GM18499 (cell line): Measurements from ENCODE around the gene STAT1.
A peak's percentile ranks its signal among the peaks of the same experiment; 100 is the strongest.
"Not testable (repeated sequence)": the region's sequence is repeated elsewhere in the genome, so short reads cannot be mapped to it uniquely, and the experiment has no call there.

Experiments used
- ATAC-seq: cut with Tn5 transposase; IDR thresholded peaks from one replicate; pipeline ENCODE4 v1.9.1; 2021; ENCODE audit warnings: moderate number of reproducible peaks; ENCODE audit not compliant: insufficient read depth, unreplicated experiment

The STAT1 gene

DNA sequence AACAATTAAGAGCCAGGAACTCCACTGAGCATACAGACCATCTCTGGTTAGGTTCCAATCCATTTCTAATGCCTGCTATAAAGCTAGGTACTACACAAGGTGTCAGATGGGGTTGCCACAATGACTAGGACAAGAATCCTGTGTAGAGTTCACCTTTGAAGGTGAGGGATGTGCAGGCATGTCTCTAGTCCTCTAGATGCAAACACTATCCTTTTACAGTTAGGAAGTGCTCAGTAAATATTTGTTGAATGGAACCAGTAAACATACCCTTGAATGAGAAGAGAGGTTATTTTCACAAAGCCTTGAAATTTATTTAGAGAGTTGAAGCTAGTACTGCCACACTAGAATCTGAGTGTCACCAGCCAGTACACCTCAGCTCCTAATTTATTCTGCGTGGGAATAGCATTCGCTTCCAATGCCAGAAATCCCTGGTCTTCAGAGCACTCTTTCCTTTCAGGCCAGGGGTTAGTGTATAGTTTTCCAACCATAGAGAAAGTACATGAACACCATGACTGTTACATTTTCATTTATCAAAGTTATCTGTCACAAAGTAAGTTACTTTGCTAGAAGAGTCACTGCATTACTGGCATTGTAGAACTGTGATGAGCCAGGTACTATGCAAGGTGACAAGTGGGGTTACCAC, 48.3 kb downstream of the STAT1 start:
- no peak for ATAC-seq

DNA sequence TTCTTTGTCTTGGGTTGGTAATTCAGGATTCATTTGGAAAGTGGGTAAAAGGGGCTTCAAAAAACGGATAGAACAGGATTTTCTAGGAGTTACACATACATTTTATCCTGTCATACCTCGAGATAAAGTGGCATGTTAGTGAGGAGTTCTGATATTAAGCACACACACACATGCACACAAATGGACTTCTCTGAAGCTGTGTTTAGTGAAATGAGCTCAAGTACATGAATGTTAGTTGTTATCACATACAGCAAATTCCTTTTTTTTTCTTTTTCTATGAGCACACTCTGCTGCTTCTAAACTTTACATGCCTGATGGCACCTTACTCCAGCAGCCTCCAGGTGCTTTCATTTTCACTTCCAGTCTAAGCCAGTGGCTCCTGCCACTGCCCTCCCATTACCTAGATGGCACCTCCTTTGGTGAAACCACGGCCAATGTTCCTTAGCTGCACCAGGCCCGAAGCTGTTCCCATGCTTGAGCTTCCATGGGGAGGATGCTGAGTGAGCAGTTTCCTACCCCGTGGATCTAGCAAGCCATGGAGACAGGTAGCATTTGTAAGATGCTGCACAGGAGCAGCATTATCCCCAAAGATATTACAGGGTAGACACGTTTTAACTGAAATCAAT, 49.7 kb downstream of the STAT1 start:
- no peak for ATAC-seq

DNA sequence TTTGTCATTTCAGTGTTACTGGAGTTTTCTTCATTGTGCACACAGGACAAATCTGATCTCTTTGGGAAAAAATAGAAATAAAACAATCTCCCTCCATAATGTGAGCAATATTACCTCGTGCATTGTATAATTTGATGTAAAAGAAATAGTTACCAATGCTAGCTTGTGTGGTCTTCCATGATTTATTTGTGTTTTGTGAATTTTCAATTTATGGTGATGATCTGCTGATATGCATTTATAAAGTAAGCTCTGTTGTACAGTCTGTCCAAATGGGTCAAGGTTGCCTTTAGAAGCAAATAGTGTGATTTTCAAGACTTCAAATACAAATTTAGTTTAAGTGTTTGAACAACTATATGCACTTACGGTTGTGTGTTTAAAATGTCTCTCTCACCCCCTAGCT, 50.9 kb downstream of the STAT1 start:
- no peak for ATAC-seq

DNA sequence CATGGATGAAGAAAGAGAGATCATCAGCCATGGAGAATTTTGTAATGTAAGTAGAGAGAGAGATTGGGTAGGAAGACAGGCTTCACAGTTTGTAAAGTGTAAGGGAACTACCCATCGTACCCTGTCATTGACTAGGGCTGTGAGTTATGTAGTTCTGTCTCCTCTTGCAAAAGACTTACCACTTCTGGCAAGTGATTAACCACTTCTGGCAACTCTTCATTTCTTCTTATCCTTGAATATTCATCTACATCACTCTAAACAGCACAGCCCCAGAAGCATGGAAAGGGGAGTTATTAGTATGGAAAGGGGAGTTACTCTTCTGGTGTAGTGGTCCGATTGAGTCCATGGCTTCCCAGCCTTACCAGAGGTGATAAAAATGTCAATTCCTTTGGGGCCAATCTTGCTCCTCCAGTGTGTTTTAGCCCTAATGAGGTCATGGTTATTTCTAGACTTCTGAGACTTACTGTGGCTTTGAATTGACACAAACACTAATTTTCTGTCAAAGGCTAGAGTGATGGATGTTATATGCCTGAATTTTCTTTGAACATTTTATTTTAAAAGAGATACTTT, 52.0 kb downstream of the STAT1 start:
- ATAC-seq: no peak

DNA sequence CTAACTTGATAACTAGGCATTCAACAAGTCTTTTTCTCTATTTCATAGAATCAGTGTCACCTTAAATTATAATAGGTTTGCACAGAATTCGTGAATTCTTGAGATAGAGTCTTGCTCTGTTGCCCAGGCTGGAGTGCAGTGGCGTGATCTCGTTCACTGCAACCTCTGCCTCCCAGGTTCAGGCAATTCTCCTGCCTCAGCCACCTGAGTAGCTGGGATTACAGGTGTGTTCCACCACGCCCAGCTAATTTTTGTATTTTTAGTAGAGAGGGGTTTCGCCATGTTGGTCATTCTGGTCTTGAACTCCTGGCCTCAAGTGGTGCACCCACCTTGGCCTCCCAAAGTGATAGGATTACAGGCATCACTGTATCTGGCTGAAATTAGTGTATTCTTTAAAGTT, 52.9 kb downstream of the STAT1 start:
- not testable (repeated sequence) for ATAC-seq

DNA sequence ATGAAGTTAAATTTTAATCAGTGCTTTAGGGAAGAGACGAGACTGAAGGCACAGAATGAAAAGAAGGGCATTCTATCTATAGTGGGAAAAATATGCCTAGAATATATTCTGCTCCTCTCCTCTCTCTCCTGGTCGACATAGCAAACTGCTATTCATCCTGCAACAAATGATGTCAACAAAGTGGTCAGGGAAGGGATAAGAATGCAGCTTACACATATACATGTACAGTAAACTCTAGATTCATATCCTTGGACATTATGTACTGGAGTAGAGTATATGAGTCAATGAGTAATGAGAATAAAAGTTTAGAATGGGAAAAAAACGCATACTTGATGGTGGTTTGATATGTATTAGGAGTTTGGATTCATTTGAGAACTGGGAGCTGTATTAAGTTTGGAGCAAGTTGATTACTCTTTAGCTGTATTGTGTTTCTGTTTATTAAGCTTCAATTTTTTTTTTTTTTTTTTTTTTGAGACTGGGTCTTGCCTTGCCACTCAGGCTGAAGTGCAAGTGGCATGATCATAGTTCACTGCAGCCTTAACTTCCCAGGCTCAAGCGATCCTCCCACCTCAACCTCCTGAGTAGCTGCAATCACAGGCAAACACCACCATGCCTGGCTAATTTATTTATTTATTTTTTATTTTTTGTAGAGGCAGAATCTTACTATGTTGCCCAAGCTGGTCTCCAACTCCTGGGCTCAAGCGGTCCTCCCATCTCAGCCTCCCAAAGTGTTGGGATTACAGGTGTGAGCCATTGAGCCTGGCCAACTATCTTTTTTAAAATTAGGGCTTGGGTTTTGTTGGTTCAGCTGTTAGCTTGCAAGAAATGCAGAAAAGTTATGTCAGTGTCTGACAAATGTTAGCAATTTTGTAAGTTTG, 53.8 kb downstream of the STAT1 start:
- no peak for ATAC-seq

DNA sequence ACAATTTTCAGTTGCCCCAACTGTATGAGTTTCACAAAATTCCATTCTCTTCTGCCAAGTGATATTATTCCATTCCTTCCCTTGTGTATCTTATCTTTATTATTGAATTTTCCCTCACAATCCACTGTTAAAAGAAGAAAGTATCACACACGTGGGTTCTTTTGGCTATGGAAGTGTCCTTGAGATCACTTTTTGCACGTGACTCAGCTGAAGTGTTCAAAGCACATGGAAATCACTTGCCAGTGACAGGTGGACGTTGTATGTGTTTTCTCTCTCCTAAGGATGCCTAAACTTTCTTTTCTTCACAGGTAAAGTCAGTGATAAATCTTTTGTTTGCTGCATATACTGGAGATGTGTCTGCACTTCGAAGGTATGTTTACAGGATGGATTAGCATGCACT, 60.7 kb downstream of the STAT1 start:
- ATAC-seq: no peak

DNA sequence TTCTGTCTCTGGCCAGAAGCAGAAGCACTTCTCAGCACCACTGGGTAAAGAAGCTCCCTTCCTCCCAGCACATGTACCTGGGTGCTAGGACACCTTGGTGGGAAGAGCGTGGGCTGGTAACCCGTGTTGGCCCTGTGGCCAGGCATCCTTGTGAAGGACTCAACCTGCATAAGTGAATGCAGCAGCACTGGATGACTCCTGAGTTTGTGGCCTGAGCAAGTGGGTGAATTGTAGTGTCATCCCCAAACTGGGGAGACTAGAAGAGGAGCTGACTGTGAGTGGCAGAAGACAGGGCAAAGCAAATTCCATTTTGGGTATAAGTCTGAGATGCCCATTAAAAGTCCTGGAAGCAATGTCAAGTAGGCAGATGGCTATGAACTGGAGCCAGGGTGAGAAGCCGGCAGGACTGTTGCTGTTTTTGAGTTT, 63.4 kb downstream of the STAT1 start:
- no peak for ATAC-seq

DNA sequence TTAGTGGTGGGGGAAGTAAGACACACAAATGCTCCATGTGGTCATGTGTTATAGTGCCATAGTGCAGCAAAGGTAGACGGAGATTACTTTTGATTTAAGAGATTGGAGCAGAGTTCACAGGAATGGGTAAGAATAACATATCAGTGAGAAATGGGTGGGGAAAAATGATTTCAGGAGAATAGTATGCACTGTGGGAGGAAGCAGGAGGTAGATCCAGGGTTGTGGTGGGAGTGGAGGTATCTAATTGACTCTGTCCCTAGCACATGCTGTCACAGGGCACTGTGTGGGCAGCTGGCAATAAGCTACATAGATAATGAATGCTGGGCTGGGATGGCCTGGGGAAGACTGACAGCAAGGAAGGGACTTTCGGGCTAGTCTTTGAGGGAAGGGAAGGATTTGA, 65.3 kb downstream of the STAT1 start:
- ATAC-seq: no peak

DNA sequence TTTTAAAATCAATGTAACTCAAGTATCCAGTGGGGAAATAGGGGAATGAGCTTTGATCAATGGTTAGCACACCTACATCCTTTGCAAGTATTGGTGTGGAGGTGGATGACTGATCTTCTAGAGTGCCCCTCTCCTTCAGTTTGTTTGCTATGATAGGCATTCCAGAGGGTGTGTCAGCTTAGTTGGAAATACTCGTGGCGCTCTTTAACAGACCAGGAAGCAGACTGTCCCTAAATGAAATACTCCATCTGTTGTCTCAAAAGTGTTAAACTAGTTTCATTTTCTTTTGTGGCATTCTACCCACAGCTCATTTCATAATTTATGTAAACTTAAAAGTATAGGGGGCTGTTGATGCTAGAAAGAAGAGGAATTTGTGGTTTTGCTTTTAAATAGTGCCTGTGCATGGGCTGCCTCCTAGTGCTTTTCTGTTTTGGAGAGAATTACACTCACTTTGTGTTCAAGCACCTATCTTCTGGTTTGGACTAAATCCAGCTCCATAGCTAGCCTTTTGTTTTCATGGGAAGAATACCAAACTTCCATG, 66.2 kb downstream of the STAT1 start:
- peak; percentile 46 for ATAC-seq

DNA sequence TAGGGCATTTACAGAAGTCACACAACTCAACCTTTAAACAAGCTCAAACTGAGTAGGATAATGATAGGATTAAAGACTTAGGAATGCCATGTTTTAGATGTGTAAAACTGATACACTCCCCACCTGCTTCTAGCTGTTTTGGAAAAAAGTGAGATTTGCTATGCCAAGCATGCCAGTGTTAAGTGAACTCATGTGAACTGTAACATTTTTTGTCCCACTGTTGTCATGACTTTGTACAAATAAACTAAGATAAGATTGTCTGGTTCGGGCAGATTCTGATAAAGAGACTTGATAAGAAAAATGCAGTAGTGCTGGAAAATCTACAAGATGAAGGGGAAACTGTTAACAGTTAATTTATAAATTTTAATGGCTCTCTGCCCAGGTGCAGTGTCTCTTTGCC, 66.8 kb downstream of the STAT1 start:
- no peak for ATAC-seq

DNA sequence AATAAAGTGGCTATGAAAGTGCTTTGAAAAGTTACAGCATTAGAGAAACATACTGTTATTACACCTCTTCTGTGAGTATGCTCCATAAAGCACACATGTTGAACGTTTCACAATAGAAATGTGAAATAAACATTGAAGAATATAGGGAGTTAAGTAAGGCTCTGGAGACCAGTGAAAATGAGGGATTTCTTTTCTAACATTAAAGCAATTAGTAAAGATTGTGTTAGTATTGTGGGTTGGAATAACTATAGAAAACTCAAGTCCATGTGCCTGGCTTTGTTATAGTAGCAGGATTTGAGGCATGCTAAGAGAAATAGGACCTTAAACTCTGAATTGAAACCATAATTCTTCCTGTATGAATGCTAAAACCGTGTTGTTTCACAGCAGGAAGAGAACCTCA, 70.3 kb downstream of the STAT1 start:
- no peak for ATAC-seq

DNA sequence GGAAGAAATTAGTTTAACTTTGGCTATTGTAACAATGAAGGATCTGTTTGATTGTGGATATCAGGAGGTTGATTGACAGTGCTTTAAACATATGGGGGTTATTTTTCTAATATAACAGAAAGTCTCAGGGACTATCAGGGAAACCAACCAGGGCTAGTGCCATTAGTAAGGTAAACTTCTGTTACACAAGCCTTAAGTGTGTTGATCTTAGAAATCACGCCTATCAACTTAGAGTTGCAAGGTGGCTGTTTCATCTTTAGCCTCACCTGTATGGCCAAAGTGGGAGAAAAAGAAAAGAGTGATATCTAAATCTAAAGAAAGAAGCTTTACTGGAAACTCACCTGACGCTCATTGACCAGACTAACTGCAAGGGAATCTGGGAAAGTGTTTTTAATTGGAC, 71.3 kb downstream of the STAT1 start:
- no peak for ATAC-seq

DNA sequence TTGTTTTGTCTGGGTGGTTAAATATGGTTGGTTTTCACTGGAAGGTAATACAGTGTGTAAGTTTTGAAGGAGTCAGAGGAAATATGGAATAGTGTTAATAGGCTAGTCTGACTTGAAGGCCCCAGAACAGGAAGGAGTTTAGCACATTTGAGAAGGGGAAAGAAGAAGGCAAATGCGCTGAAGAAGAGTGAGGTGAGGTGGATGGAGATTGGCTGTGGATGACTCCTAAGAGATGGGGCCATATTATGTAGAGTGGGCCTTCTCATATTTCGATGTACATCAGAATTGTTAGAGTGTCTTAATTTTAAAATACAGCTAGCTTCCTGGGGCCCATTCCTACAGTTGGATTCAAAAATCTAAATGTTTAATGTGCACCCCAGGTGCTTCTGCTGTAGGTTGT, 72.4 kb downstream of the STAT1 start:
- ATAC-seq: no peak

DNA sequence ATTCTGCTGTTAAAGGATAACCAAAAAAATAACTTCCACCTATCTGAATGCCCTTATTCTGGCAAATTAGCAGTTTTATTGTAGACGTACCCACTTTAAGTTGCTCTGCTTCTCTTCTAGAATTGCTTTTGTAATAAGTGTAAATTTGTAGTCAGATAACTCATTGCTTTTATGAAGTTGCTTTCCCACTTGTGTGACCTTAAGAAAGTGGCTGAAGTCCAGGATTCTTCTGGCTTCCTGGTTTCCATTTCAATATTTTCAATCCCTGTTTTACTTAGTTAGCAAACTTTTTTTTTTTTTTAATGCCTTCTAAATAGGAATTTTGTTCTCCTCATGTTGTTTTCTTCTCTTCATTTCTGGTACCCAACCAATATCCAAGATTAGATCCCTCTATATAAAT, 73.5 kb downstream of the STAT1 start:
- ATAC-seq: no peak

DNA sequence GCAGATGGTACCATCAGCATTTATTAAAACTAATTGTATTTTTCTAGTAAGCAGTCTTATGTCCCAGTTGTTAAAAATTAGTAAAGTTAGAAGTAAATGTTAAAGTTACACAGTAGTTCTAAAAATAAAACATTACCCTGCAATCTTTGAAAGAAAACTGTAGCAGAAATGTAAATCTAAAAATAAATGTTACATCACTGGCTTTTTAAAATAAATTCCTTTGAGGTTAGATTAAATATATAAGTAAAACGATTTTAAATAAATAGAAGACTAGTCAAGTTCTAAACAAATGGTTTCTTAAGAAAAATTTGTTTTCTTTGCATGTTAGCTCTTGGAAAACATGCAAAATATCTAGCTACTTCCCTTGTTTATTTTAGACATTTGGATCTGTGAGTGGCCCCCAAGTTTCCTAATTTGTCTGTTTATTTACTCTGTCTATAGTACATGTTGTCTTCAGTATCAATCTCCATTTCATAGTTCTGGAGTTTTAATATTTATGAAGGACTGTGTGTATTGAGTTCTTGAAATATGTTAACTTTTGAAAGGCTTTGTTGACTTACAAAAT, 75.1 kb downstream of the STAT1 start:
- ATAC-seq: no peak

DNA sequence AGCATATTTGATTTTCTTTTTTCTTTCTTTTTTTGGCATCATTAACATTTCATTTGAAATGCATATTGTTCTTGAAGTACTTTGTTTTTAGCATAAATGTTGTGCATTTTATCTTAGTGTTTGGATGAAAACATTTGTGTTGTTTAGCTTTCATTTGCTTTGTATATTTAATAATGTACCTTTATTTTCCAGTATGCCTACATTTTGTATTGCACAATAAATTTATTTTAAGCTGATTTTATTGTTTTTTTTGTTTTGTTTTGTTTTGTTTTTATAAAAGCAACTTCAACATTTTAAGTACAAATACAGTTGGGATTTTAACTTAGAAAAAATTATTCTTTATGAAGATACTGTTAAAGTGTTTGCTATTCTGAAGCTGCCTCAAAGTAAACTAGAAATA, 78.9 kb downstream of the STAT1 start:
- ATAC-seq: no peak

DNA sequence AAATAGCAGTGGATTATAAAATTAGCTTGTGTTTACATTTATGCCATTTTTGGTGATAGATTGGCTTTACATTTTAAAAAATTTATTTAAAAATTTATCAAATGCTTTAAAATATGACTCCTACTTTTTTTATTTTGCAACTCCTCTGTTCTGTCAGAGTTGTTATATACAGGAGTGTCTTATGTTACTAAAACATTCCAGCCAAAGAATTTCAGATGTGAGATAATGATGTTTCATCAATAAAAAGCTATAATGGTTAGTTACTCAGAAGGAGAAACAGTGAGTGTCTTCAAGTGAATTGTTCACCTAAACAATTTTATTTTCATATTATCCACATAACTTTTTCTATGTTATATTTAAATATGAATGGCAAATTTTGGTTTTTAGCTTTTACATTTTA, 80.6 kb downstream of the STAT1 start:
- ATAC-seq: no peak

DNA sequence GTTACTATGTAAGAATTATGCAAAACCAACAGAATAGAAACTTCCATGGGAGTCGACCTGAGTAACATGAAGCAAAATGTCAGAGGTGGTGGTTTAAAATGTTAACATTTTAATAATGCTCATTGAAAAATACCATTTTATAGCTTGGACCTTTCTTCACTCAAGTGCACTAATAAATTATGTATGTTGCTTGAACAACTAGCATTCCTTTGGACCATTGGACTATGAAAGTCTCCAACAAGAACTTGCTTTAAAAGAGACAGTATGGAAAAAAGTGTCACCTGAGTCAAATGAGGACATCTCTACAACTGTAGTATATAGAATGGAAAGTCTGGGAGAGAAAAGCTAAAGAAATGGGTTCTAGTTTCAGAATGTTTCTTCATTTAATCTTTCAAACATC, 81.5 kb downstream of the STAT1 start:
- ATAC-seq: no peak

DNA sequence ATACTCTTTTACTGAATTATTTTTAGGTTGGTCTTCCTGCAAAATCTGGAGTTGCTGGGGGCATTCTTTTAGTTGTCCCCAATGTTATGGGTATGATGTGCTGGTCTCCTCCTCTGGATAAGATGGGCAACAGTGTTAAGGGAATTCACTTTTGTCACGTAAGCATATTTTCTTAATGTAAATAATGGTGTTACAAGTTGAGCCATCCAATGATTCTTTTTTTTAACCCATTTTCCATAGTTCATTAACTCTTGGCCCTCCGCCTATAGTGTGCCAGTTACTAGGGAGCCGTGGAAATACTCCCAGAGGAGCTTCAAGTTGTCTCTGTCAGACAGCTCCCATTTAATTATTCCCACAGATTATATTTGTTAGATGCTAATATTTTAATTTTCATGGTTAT, 83.6 kb downstream of the STAT1 start:
- no peak for ATAC-seq

DNA sequence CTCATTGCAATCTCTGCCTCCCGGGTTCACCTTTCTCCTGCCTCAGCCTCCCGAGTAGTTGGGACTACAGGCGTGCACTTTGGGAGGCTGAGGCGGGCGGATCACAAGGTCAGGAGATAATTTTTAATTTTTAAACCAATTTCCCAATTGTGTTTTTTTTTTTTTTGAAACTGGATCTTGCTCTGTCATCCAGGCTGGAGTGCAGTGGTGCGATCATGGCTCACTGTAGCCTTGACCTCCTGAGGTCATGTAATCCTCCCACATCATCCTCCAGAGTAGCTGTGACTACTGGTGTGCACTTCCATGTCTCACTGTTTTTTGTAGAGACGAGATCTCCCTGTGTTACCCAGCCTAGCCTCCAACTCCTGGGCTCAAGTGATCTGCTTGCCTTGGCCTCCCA, 84.1 kb downstream of the STAT1 start:
- no peak for ATAC-seq
